Neuronal stem cell (in vitro differentiated cells): ENCODE data around the gene HDDC3.
"Not testable (repeated sequence)": the region's sequence is repeated elsewhere in the genome, so short reads cannot be mapped to it uniquely, and the experiment has no call there.

Source experiments
- DNase-seq: peaks from one replicate; pipeline ENCODE4 v3.0.0-alpha.2; 2013; ENCODE audit warnings: low spot score
- H2AFZ ChIP-seq: one replicate; pipeline ENCODE4 v1.6.1; 2013; ENCODE audit warnings: mild to moderate bottlenecking, low read length, inconsistent platforms
- H2AK5ac ChIP-seq: 2 replicates; pipeline ENCODE4 v1.6.1; 2013; ENCODE audit warnings: low read depth, mild to moderate bottlenecking, inconsistent platforms, low read length, moderate library complexity, mixed read lengths
- H2BK120ac ChIP-seq: 2 replicates; pipeline ENCODE4 v1.6.1; 2013; ENCODE audit warnings: low read depth, mild to moderate bottlenecking, inconsistent platforms, low read length, moderate library complexity, mixed read lengths
- H2BK12ac ChIP-seq: one replicate; pipeline ENCODE4 v1.6.1; 2013; ENCODE audit warnings: low read length, inconsistent platforms
- H2BK15ac ChIP-seq: 2 replicates; pipeline ENCODE4 v1.6.1; 2013; ENCODE audit warnings: mild to moderate bottlenecking, low read length, inconsistent platforms, mixed read lengths
- H2BK5ac ChIP-seq: one replicate; pipeline ENCODE4 v1.6.1; 2013; ENCODE audit warnings: inconsistent platforms, mild to moderate bottlenecking, low read length, moderate library complexity
- H3K14ac ChIP-seq: one replicate; pipeline ENCODE4 v1.6.1; 2013; ENCODE audit warnings: low read length, inconsistent platforms
- H3K18ac ChIP-seq: 2 replicates; pipeline ENCODE4 v1.6.1; 2013; ENCODE audit warnings: low read length, inconsistent platforms
- H3K23ac ChIP-seq: 2 replicates; pipeline ENCODE4 v1.6.1; 2013; ENCODE audit warnings: low read depth, mild to moderate bottlenecking, mixed read lengths, low read length, inconsistent platforms; ENCODE audit not compliant: poor library complexity
- H3K27ac ChIP-seq: replicated peaks from 3 replicates; pipeline ENCODE4 v1.5.1; 2013; ENCODE audit warnings: low read length, inconsistent platforms
- H3K27me3 ChIP-seq, 3 experiments: 2 replicates each; pipeline ENCODE4 v1.6.1; 2013; ENCODE audit warnings: low read length in 3 of 3, mild to moderate bottlenecking in 2 of 3, inconsistent platforms in 1 of 3, low read depth in 1 of 3, mixed read lengths in 1 of 3, moderate library complexity in 1 of 3; ENCODE audit not compliant: control insufficient read depth in 3 of 3, insufficient read depth in 3 of 3
- H3K36me3 ChIP-seq, 2 donors: replicated peaks in 1 of 2; 2 replicates each; pipeline ENCODE4 v1.6.1; 2013; ENCODE audit warnings: low read length in 2 of 2; ENCODE audit not compliant: control insufficient read depth in 2 of 2, insufficient read depth in 2 of 2
- H3K4ac ChIP-seq: 2 replicates; pipeline ENCODE4 v1.6.1; 2013; ENCODE audit warnings: inconsistent platforms, mild to moderate bottlenecking, low read length, moderate library complexity
- H3K4me1 ChIP-seq, 2 donors: 1 replicate in 1 of 2; 2 replicates in 1 of 2; pipeline ENCODE4 v1.6.1; 2013; ENCODE audit warnings: low read length in 2 of 2, low read depth in 1 of 2; ENCODE audit not compliant: control insufficient read depth in 2 of 2, insufficient read depth in 1 of 2
- H3K4me2 ChIP-seq: one replicate; pipeline ENCODE4 v1.6.1; 2013; ENCODE audit warnings: mild to moderate bottlenecking, low read length, inconsistent platforms; ENCODE audit not compliant: insufficient read depth, poor library complexity, severe bottlenecking
- H3K4me3 ChIP-seq, 2 donors: 2 replicates each; pipeline ENCODE4 v1.5.1; 2013; ENCODE audit warnings: low read length in 2 of 2, mild to moderate bottlenecking in 2 of 2, inconsistent platforms in 1 of 2, moderate library complexity in 1 of 2
- H3K79me1 ChIP-seq: one replicate; pipeline ENCODE4 v1.6.1; 2013; ENCODE audit warnings: low read depth, mild to moderate bottlenecking, inconsistent platforms, low read length, moderate library complexity
- H3K9ac ChIP-seq: one replicate; pipeline ENCODE4 v1.6.1; 2013; ENCODE audit warnings: mild to moderate bottlenecking, low read depth, low read length, inconsistent platforms; ENCODE audit not compliant: poor library complexity
- H3K9me3 ChIP-seq, 2 donors: replicated peaks in 1 of 2; 2 replicates each; pipeline versions ENCODE3 to v1.6.1; 2013; ENCODE audit warnings: low read length in 2 of 2, mild to moderate bottlenecking in 2 of 2, inconsistent platforms in 1 of 2, low read depth in 1 of 2, mixed read lengths in 1 of 2, moderate library complexity in 1 of 2; ENCODE audit not compliant: control insufficient read depth in 2 of 2, insufficient read depth in 1 of 2
- H4K8ac ChIP-seq: one replicate; pipeline ENCODE4 v1.6.1; 2013; ENCODE audit warnings: low read depth, mild to moderate bottlenecking, inconsistent platforms, low read length, moderate library complexity
- H4K91ac ChIP-seq: one replicate; pipeline ENCODE4 v1.6.1; 2013; ENCODE audit warnings: low read length, low read depth, mild to moderate bottlenecking, inconsistent platforms; ENCODE audit not compliant: poor library complexity
- WGBS, 2 donors: extraction: QIAGEN DNeasy Blood & Tissue Kit; methylation state at CpG; one replicate each; pipeline ENCODE4 v1.1.7; 2013; ENCODE audit warnings: missing lambda C conversion rate in 2 of 2, mixed read lengths in 1 of 2; ENCODE audit not compliant: insufficient read length in 2 of 2, insufficient replicate concordance in 1 of 2; ENCODE audit errors: extremely low coverage in 2 of 2; 5-methylcytosine and 5-hydroxymethylcytosine counted together

The HDDC3 gene

DNA sequence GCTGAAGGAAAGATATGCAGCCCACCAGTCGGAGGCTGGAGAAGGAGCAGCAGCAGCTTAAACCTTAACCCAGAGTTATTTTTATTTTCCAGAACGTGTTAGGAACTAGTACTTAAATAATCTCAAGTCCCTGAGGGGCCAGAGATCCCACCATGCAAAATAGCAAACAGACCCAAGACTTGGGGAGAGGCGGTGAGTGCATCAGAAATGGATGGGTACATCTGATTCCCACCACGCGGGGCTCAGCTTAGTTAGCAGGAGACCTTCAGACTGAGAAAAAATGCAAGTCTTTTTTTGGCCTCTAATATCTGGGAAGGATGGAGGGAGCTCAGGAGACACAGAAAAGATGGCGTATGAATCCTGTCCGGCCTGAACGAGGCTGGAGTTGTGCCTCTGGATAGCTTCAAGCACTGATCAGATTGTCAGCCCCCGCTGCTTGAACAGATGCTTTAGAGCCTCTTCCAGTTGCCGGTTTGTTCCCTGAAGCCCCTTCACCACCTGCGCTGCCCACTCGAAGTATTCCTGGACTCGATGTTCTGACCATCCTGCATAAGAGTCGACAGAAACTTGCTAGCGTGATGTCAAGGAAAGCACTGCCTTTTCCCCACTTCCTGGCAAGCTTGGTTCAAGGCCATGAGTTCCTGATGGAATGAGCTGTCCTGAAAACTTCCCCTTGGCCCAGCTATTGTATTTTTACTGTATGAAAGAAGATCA is 1.3 kb downstream of the HDDC3 start:
- Histone ChIP-seq H3K9ac (no peak overlapping the region), H3K4me1 (peaks cover 9 to 12% of the 10 kb centered on the region in 2 donors), H4K91ac (no peak overlapping the region), H3K4me3 (peak overlapping the region in 1 of 2 donors; percentile 61), H3K36me3 (no peaks in the 10 kb centered on the region), H2AFZ (no peak overlapping the region), H3K4ac (no peak overlapping the region), H2AK5ac (no peak overlapping the region), H4K8ac (no peak overlapping the region), H3K9me3 (no peaks in the 10 kb centered on the region), H2BK120ac (no peak overlapping the region), H2BK12ac (no peak overlapping the region), H3K27me3 (peaks cover 0 to 5% (median 4%) of the 10 kb centered on the region in 3 experiments), H2BK5ac (no peak overlapping the region), H2BK15ac (no peak overlapping the region), H3K14ac (no peak overlapping the region), H3K18ac (no peak overlapping the region), H3K4me2 (no peak overlapping the region), H3K27ac (no peak overlapping the region), H3K23ac (no peak overlapping the region), H3K79me1 (no peaks in the 10 kb centered on the region)
- DNase-seq = no peak
- WGBS, 2 donors = no CpG with 5 or more reads among the region's 15 CpGs

DNA sequence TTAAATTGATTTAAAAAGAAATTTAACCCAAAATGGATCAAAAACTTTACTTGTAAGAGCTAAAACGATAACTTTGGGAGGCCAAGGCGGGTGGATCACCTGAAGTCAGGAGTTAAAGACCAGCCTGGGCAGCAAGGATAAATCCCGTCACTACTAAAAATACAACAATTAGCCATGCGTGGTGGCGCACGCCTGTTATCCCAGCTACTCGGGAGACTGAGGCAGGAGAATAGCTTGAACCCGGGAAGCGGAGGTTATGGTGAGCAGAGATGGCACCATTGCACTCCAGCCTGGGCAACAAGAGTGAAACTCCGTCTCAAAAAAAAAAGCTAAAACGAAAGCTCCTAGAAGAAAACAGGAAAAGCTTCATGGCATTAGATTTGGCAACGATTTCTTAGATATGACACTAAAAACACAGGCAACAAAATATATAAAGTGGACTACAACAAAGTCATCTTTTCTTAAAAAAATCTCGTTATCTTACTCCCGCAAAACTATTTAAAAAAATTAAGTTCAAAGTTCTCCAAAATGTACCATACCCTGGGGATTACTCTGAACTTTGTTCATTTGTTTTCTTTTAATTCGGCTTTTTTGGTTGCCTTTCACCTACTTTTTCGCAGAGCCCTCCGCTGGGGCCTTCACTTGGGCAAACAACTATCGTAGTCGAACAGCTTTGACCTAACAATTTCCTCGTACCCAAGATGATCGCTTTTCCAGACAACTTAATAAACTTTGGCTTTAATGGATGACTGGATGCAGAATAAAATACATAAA is 2.9 kb downstream of the HDDC3 start:
- DNase-seq = no peak
- Histone ChIP-seq H2BK12ac (no peak overlapping the region), H3K79me1 (no peaks in the 10 kb centered on the region), H3K14ac (no peak overlapping the region), H2BK5ac (peak overlapping the region; percentile 19), H2AK5ac (no peak overlapping the region), H3K4me2 (no peak overlapping the region), H2BK15ac (no peak overlapping the region), H3K18ac (no peak overlapping the region), H2AFZ (no peak overlapping the region), H3K23ac (no peak overlapping the region), H3K36me3 (no peaks in the 10 kb centered on the region), H3K4me3 (no peak overlapping the region), H3K27ac (no peak overlapping the region), H3K4me1 (peaks cover 4 to 6% of the 10 kb centered on the region in 2 donors), H3K9me3 (no peaks in the 10 kb centered on the region), H2BK120ac (no peak overlapping the region), H3K27me3 (peaks cover 0 to 5% (median 4%) of the 10 kb centered on the region in 3 experiments), H3K4ac (no peak overlapping the region), H3K9ac (no peak overlapping the region), H4K8ac (no peak overlapping the region), H4K91ac (no peak overlapping the region)
- 100% methylated on average over 2 of the region's 21 CpGs; no CpG with 5 or more reads in 1 of the 2 donors for WGBS, 2 donors

DNA sequence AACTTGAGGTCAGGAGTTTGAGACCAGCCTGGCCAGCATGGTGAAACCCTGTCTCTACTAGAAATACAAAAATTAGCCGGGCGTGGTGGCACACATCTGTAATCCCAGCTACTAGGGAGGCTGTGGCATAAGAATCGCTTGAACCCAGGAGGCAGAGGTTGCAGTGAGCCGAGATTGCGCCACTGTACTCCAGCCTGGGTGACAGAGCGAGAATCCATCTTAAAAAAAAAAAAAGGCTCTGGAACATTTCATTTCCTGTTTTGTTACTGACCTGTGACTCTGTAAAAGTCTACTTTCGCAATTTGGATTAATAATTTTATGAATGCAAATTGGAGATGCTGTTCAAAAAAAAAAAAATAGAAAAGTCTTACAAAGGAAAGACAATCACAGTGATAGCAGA is 4.2 kb downstream of the HDDC3 start:
- not testable (repeated sequence) for H2AFZ ChIP-seq, H2BK15ac ChIP-seq, H3K4ac ChIP-seq, H3K27ac ChIP-seq, H3K4me2 ChIP-seq, H3K79me1 ChIP-seq, H2AK5ac ChIP-seq, H3K23ac ChIP-seq, H3K36me3 ChIP-seq, DNase-seq, H4K91ac ChIP-seq, H3K9me3 ChIP-seq, H3K9ac ChIP-seq, H2BK12ac ChIP-seq, H3K14ac ChIP-seq, H2BK120ac ChIP-seq, H3K27me3 ChIP-seq, H3K18ac ChIP-seq, H4K8ac ChIP-seq, H3K4me1 ChIP-seq, H2BK5ac ChIP-seq, H3K4me3 ChIP-seq
- WGBS, 2 donors = no CpG with 5 or more reads among the region's 7 CpGs

GRCh38 chr15:90926766-90927165 is 5.6 kb downstream of the HDDC3 start:
- not testable (repeated sequence) for H3K4me1 ChIP-seq, H4K91ac ChIP-seq, H3K9me3 ChIP-seq, H3K18ac ChIP-seq, H3K4me3 ChIP-seq, H2AFZ ChIP-seq, H3K27me3 ChIP-seq, H3K4me2 ChIP-seq, H2BK5ac ChIP-seq, H2AK5ac ChIP-seq, H3K36me3 ChIP-seq, H2BK12ac ChIP-seq, H3K9ac ChIP-seq, H2BK120ac ChIP-seq, H3K23ac ChIP-seq, H2BK15ac ChIP-seq, H3K14ac ChIP-seq, H3K4ac ChIP-seq, DNase-seq, H3K27ac ChIP-seq, H4K8ac ChIP-seq, H3K79me1 ChIP-seq
- WGBS, 2 donors = no CpG with 5 or more reads among the region's 10 CpGs
